OCI-LY7 (cell line): ENCODE data around the gene RARA. TPM values are rescaled to one million over a fixed set of nuclear protein-coding genes. Genes with fewer than 3 reads are reported as not detected.

ENCODE experiments used
- BruUV-seq: library from RNA; stranded (reverse); fragments of 400-500 nt; replicated peaks from 2 replicates; lab custom pipeline; 2021; lab: Mats Ljungman, UMichigan
- CTCF ChIA-PET: fragments of 300-600 bp; sonication (Branson Sonifier 250); formaldehyde crosslinking; loops from one replicate; lab custom pipeline; 2022; ENCODE audit warnings: antibody characterized with exemption; ENCODE audit not compliant: unreplicated experiment; lab: Charles Lee
- POLR2A ChIA-PET: fragments of 300-600 bp; sonication (Branson Sonifier 250); formaldehyde crosslinking; loops from one replicate; lab custom pipeline; 2022; ENCODE audit warnings: antibody characterized with exemption; lab: Charles Lee
- DNase-seq: peaks from one replicate; pipeline ENCODE4 v3.0.0-alpha.2; 2015; ENCODE audit warnings: low spot score
- H2AFZ ChIP-seq: fragments of 200-600 bp; sonication (generic), shearing (Covaris generic); 2 replicates; pipeline ENCODE4 v1.6.1; 2014; ENCODE audit warnings: mild to moderate bottlenecking, antibody characterized with exemption, low read length, moderate library complexity
- H3K27ac ChIP-seq: fragments of 200-600 bp; sonication (generic); 2 replicates; pipeline ENCODE4 v1.5.1; 2014; ENCODE audit warnings: mixed run types, low read depth, mild to moderate bottlenecking, moderate library complexity, low read length, inconsistent platforms; ENCODE audit not compliant: poor library complexity, severe bottlenecking
- H3K36me3 ChIP-seq: fragments of 200-600 bp; sonication (generic); 2 replicates; pipeline ENCODE4 v1.6.1; 2014; ENCODE audit warnings: mild to moderate bottlenecking, antibody characterized with exemption, low read length, moderate library complexity, mixed read lengths; ENCODE audit not compliant: insufficient read depth
- H3K4me1 ChIP-seq: fragments of 200-600 bp; sonication (generic); 2 replicates; pipeline ENCODE4 v1.5.1; 2014; ENCODE audit warnings: mild to moderate bottlenecking, low read length; ENCODE audit not compliant: insufficient read depth, poor library complexity, severe bottlenecking
- H3K4me2 ChIP-seq: fragments of 200-600 bp; sonication (generic); 2 replicates; pipeline ENCODE4 v1.6.1; 2014; ENCODE audit warnings: mild to moderate bottlenecking, low read length
- H3K4me3 ChIP-seq: fragments of 200-600 bp; sonication (generic); 2 replicates; pipeline ENCODE4 v1.5.1; 2014; ENCODE audit warnings: mild to moderate bottlenecking, low read depth, low read length; ENCODE audit not compliant: poor library complexity, severe bottlenecking
- H3K79me2 ChIP-seq: fragments of 200-600 bp; sonication (generic); 2 replicates; pipeline ENCODE4 v1.6.1; 2016; ENCODE audit warnings: low read depth, mild to moderate bottlenecking, low read length, moderate library complexity, mixed read lengths; ENCODE audit not compliant: insufficient read depth
- H3K9me2 ChIP-seq: fragments of 200-600 bp; sonication (generic); 2 replicates; pipeline ENCODE4 v1.6.1; 2016; ENCODE audit warnings: mild to moderate bottlenecking, low read length, mixed read lengths; ENCODE audit not compliant: insufficient read depth
- H3K9me3 ChIP-seq: fragments of 200-600 bp; sonication (generic); 2 replicates; pipeline ENCODE4 v1.6.1; 2014; ENCODE audit warnings: mild to moderate bottlenecking, mixed run types, low read length, mixed read lengths
- H4K20me1 ChIP-seq: fragments of 200-600 bp; sonication (generic); 2 replicates; pipeline ENCODE4 v1.6.1; 2014; ENCODE audit warnings: mild to moderate bottlenecking, antibody characterized with exemption, low read length, moderate library complexity, mixed read lengths; ENCODE audit not compliant: insufficient read depth
- EZH2phosphoT487 ChIP-seq: fragments of 200-600 bp; sonication (generic); IDR thresholded peaks from 2 replicates; pipeline ENCODE4 v1.6.1; 2018; ENCODE audit warnings: low read depth, borderline replicate concordance, mild to moderate bottlenecking, mixed run types, antibody characterized with exemption, low read length, moderate library complexity, mixed read lengths
- intact Hi-C: fragments of 100-400 bp; cut with micrococcal nuclease; formaldehyde crosslinking; loops from one replicate; pipeline ENCODE4 v1.10.0; 2022; ENCODE audit not compliant: unreplicated experiment
- total RNA-seq, 2 experiments: library from RNA; depleted of rRNA in 1 of 2; stranded (reverse); fragments of >200 nt in 1 of 2; shearing (Covaris generic) in 1 of 2; gene quantifications; 2 replicates each; pipeline ENCODE4 v1.2.3, GENCODE V29; 2014 to 2022
- TF ChIP-seq, protein P1 (sequence below): fragments of 200-600 bp; sonication (generic); conservative IDR thresholded peaks from 2 replicates; pipeline ENCODE4 v1.5.1; 2014; ENCODE audit warnings: mild to moderate bottlenecking, antibody characterized with exemption, low read length, moderate library complexity, mixed read lengths

Gene RARA
- total RNA-seq, 2 experiments from 2014 or later: 3.1 to 8.6 TPM

DNA sequence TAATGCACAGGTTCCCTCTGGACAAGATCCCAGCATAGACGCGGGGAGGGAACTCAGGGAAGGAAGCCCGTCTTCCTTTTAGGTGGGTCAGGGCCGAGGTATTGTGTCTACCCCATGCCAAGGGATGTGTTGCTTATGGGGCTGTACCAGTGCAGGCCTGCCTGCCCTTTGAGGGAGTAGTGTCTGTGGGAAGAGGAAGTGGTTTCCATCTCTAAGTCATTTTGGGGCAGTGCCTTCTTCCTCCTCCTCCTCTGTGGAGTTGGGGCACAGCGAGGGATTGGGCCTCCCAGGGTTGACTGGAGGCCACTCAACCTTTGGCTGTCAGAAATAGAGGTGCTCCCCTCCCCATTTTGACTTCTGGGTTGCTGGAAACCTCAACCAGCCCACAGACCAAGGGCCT is 29.1 kb downstream of the RARA start:
- Histone ChIP-seq H3K79me2 (no peaks in the 10 kb centered on the region), H3K4me2 (no peak overlapping the region), H3K9me2 (no peaks in the 10 kb centered on the region), H2AFZ (no peak overlapping the region), H3K4me3 (no peak overlapping the region), H3K36me3 (no peaks in the 10 kb centered on the region), H3K27ac (no peak overlapping the region), H4K20me1 (no peaks in the 10 kb centered on the region), H3K9me3 (no peaks in the 10 kb centered on the region), H3K4me1 (peaks cover 40% of the 10 kb centered on the region)
- no TSS peak for BruUV-seq
- ChIA-PET CTCF (no interaction called here), POLR2A (no interaction called here)
- no peak for TF ChIP-seq EZH2phosphoT487
- TF ChIP-seq, protein P1, sequence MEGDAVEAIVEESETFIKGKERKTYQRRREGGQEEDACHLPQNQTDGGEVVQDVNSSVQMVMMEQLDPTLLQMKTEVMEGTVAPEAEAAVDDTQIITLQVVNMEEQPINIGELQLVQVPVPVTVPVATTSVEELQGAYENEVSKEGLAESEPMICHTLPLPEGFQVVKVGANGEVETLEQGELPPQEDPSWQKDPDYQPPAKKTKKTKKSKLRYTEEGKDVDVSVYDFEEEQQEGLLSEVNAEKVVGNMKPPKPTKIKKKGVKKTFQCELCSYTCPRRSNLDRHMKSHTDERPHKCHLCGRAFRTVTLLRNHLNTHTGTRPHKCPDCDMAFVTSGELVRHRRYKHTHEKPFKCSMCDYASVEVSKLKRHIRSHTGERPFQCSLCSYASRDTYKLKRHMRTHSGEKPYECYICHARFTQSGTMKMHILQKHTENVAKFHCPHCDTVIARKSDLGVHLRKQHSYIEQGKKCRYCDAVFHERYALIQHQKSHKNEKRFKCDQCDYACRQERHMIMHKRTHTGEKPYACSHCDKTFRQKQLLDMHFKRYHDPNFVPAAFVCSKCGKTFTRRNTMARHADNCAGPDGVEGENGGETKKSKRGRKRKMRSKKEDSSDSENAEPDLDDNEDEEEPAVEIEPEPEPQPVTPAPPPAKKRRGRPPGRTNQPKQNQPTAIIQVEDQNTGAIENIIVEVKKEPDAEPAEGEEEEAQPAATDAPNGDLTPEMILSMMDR: no peak
- no peak for DNase-seq
- intact Hi-C loops: no loop called here

DNA sequence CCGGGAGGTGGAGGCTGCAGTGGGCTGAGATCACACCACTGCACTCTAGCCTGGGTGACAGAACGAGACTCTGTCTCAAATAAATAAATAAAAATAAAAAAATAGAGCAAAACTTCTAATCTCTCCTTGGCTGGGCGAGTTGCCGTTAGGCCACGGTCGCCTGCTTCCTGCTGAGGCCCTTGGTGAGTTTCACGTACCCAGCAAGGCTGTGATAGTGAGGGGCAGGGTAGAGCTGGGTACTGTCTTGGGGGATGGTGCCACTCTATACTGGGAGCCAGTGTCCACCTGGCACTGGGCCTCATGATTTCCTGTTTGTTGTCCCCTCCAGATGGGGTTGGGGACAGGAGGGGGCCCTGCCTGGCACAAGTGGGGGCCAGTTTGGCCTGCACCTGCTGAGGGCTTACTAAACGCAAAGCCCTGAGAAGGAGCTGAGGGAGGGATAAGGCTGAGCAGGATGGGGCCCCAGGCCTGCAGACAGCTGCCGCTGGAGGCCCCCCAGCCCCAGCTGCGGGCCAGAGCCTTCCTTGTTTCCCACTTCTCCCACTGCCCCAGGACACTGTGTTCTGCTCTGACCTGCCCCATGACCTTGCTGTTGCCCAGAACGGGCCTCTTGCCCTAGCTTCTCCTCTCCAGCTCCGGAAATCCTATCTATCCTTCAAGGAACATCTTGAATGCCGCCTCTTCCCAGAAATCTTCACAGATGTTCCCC is 30.1 kb downstream of the RARA start:
- H2AFZ ChIP-seq: no peak overlapping the region
- DNase-seq: peak; percentile 38
- TF ChIP-seq, protein P1: no peak
- no peak for TF ChIP-seq EZH2phosphoT487
- peaks cover 50% of the 10 kb centered on the region for H3K4me1 ChIP-seq
- H4K20me1 ChIP-seq: no peaks in the 10 kb centered on the region
- peak overlapping the region; percentile 37; the same call in 1 of the 2 replicates for H3K4me2 ChIP-seq
- H3K4me3 ChIP-seq: no peak overlapping the region
- peak overlapping the region; percentile 30 for H3K27ac ChIP-seq
- no peaks in the 10 kb centered on the region for H3K9me2 ChIP-seq
- intact Hi-C loops: no loop called here
- H3K79me2 ChIP-seq: no peaks in the 10 kb centered on the region
- no peaks in the 10 kb centered on the region for H3K36me3 ChIP-seq
- POLR2A ChIA-PET: interaction anchor here (0.7 to 1.7 kb wide), 6 partner anchors 11 to 171 kb away, joined by 3 to 13 read pairs (median 4); no protein-coding TSS in a partner anchor
- BruUV-seq: no TSS peak
- H3K9me3 ChIP-seq: no peaks in the 10 kb centered on the region
- CTCF ChIA-PET: interaction anchor here (0.9 kb wide), 1 partner anchor 22 kb away, joined by 4 read pairs; no protein-coding TSS in a partner anchor

- no peak for DNase-seq
- Histone ChIP-seq H3K79me2 (no peaks in the 10 kb centered on the region), H3K9me3 (no peaks in the 10 kb centered on the region), H3K4me3 (peak overlapping the region; percentile 73), H3K27ac (no peak overlapping the region), H3K36me3 (no peaks in the 10 kb centered on the region), H2AFZ (no peak overlapping the region), H3K4me1 (peaks cover 50% of the 10 kb centered on the region), H3K4me2 (peak overlapping the region; percentile 79; the same call in 1 of the 2 replicates), H4K20me1 (no peaks in the 10 kb centered on the region), H3K9me2 (no peaks in the 10 kb centered on the region)
- intact Hi-C loops: no loop called here
- CTCF ChIA-PET: interaction anchor here (0.7 kb wide), 1 partner anchor 265 kb away, joined by 8 read pairs; no protein-coding TSS in a partner anchor
- POLR2A ChIA-PET: interaction anchor here (0.5 to 1.7 kb wide), 3 partner anchors 12 to 122 kb away, joined by 4 to 13 read pairs (median 10); no protein-coding TSS in a partner anchor
- BruUV-seq: no TSS peak
- TF ChIP-seq, protein P1: no peak
- TF ChIP-seq EZH2phosphoT487: no peak
Observed at GRCh38 chr17:40340327-40340726, 31.3 kb downstream of the RARA start.
